Inflammatory macrophage (primary cell): ENCODE measurements around the gene ROCK2.

Experiments
- DNase-seq, 2 donors: peaks; one replicate each; pipeline ENCODE4 v3.0.0-alpha.2; 2020 to 2022

Gene ROCK2

DNA sequence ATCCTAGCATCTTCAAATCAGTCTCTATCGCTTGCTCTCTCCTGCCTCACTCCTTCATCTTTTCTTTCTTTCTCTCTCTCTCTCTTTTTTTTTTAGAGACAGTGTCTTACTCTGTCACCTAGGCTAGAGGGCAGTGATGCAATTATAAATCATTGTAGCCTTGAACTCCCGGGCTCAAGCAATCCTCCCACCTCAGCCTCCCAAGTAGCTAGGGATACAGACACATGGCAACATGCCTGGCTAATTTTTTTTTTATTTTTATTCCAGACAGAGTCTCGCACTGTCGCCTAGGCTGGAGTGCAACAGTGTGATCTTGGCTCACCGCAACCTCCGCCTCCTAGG, 199.7 kb downstream of the ROCK2 start:
- no peak for DNase-seq

DNA sequence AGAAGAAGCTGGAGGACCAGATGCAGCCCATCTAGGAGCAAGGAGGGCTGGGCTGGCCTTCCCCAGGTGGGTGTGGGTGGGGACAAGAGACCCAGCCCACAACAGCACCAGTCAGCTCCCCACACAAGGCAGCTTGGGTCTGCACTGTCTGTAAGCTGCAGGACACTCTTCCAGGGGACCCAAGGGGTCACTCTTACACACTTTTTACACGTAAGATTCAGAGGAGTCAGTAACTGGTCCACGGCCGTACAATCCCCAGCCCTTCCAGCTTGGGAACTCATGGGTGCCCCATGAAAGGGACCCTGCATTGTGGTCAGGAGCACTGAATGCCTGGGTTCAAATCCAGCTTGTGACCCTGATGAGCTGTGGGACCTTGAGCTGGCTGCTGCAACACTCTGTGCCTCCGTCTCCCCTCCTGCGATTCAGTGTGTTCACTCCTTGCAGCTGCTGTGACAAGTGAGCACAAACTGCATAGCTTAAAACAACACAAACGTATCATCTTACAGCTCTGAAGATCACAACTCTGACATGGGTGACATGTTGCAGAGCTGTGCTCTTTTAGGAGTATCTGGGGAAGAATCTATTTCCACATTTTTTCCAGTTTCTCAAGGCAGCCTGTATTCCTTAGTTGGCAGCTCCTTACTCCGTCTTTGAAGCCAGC, 200.2 kb downstream of the ROCK2 start:
- DNase-seq: no peak

DNA sequence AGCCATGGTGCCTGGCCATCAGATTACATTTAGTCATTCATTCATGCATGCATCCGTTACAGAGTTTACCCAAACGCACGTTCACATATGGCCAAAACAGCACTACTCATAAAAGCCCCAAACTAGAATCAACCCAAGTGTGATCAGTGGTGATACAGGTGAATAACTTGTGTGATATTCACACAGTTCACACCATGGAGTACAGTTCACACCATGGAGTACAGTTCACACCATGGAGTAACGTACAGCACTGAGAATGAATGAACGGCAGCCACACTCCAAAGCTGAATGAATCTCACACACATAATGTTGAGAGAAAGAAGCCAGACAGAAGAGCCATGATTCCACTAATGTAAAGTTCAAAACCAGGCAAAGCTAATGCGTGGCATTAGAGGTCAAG, 201.4 kb downstream of the ROCK2 start:
- no peak for DNase-seq

DNA sequence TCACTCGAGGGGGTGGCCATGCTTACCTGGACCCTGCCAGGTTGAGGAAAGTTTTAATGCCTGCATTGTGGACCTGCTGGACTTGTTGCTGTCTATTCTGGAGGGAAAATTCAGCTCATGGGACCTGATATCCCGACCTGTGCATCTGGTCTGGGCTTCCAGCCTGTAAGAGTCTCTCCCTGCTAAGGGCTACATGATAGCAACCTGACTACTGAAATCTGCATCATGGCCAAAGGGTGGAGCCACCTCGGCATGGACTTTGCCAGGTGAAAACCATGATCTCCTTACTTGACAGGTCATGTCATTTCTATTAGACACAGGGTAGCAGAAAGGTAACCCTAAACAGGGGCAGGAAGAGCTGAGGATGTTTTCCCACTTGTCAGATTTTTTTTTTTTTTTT, 202.1 kb downstream of the ROCK2 start:
- no peak for DNase-seq

DNA sequence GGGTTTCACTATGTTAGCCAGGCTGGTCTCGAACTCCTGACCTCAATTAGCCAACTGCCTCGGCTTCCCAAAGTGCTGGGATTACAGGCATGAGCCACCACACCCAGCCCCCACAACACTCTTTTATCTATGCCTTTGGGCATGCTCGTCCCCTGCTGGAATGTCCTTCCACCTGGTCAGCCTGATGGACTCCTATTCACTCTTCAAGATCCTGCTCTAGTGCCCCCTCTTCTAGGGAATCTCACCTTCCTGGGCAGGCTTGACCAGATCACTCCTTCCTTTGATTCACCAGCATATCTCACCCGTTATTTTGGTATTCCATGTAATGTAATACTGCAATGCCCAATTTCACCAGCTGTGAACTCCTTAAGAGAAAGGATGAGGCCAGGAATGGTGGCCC, 203.1 kb downstream of the ROCK2 start:
- no peak for DNase-seq

DNA sequence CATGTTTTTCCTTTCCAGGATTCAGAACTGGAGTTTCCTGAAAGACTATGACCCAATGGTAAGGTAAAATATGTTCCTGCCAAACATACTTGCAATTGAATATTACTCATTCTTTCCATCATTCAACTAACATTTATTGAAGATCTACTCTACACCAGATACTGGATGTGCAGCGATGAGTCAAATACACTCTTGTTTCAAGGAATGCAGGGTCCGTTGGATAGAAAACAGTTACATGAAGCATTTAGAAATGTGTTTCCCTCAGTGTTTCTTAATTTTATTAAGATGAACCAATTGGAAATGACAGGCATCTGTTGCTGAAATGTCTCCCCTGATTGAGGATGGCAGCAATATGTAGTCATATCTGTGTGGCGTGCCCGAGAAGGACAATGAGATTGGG, 203.9 kb downstream of the ROCK2 start:
- no peak for DNase-seq

DNA sequence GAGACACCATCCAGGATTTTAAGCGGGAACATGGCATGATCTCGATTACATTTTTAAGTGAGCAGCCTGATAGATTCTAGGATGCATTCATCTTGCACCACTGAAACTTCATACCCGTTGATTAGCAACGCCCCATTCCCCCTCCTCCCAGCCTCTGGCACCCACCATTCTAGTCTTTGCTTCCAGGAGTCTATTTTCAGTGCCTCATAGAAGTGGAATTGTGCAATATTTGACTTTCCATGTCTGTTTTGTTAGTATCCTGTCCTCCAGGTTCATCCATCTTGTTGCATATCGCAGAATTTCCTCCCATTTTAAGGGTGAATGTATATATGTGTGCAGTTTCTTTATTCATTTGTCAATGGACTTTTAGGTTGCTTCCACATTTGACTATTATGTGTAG, 210.1 kb downstream of the ROCK2 start:
- DNase-seq: no peak

DNA sequence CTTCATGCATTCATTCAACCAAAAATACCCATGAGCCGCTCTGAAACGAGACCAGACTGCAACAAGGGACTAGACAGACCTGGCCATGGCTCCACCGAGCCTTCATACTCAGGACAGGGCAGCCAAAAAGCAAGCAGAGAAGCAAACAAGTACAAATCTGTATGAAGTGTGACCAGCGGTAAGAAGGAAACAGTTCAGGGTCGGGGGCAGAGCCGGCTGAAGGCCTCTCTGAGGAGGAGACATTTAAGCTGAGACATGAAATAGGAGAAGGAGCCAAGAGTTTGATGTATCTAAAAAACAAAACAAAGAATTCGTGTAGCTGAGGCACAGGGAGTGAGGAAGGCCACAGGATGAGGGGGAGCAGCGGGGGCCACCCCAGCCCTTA, 210.5 kb downstream of the ROCK2 start:
- no peak for DNase-seq

DNA sequence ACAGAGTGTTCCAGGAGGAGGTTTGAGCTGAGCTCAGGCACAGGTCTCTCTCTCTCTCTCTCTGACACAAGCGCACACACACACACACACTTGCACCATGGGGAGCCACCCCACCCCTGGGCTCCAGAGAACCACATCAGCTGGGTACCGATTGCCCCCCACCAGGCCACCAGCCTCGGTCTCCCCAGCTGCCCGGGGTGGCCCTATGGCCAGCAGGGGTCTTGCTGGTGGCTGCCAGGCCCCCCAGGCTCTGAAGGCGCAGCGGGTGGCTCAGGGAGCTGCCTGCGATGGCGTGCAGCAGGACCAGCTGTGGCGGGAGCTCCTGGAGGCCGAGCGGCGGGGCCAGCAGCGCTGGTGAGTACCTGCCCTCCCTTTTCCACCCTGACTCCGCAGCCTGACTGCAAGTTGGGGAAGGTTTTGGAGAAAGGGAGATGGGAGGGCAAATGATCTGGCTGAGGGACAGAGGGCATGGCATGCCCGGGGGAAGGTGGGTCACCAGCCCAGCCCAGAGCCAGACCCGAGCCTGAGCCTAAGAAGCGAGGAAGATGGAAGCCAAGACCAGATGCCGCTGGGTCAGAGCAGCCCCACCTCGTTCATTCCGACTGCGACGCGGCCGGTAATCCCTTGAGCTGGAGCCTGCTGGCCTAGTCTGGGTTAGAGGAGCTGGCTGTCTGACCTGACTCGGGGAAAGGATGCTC, 211.0 kb downstream of the ROCK2 start:
- no peak for DNase-seq

DNA sequence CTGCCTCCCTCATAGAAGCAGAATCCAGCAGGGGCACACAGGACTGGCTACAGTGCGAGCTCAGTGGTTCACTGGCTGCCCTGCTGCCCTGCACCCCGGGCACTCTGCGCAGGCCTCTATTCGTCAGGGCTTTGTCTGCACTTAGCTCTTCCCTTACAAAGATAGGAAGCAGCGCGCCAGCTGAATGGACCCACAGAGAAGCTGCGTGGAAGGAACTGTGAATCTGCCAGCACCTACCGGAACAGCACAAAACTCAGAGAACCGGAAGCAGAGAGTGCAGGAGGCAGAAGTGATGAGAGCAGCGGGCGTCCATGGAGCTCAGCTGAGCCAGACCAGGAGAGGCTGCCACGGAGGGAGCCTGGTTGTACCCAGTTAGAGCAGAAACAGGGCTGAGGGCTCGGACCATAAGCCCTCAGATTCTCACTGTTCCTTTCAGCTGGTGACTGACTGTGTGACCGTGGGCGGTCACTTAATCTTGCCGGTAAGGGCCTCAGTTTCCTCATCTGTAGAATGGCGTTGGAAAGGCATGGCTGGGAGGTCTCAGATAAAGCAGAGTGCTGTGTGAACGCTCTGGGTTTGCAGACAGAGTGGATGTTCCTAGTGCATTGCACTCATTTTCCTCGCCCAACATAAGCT, 212.3 kb downstream of the ROCK2 start:
- no peak for DNase-seq

DNA sequence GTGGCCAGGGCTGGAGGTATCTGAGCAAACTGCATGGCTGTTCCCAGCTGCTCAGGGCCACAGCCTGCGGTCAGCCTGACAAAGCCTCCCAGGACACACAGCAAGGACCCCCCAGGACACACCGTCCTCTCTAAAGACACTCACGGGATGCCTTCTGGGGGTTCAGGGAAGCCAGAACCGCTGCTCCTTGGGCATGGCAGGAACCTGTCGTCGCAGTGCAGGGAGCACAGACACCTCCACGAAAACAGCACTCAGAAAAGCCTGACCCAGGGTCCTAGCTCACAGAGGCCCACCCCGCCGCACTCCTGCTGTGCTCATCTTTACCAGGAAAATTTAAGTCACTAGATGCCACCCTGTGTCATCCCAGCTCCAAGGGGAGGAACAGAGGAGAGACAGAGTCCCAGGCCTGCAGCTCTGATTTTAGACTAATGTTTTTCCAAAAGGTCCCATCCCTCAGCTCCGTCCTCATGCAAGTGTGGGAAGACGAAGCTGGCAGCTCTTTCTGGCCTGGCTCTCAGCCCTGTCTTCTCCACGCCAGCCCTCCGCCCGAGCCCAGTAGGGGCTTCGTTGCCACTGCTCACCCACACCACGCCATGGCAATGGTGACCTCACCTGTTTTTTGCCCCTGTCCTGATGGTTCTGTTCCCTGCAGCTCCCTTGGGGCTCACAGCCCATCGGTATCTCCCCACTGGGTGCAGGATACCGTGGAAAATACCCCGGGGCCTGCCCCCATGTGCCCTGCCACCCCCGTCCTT, 213.1 kb downstream of the ROCK2 start:
- DNase-seq: no peak
